Skeletal muscle tissue (tissue), 4 donors: ENCODE measurements around the gene CFDP1. TPM values are rescaled to one million over a fixed set of nuclear protein-coding genes. Genes with fewer than 3 reads are reported as not detected.

Source experiments
- H3K27ac ChIP-seq: one replicate; pipeline ENCODE4 v1.7.0; 2013; ENCODE audit warnings: mild to moderate bottlenecking, low read depth, low read length, inconsistent platforms
- H3K27me3 ChIP-seq, 3 donors: one replicate each; pipeline ENCODE4 v1.7.0; 2013; ENCODE audit warnings: low read length in 3 of 3; ENCODE audit not compliant: control insufficient read depth in 3 of 3, insufficient read depth in 3 of 3
- H3K36me3 ChIP-seq, 3 donors: one replicate each; pipeline ENCODE4 v1.7.0; 2013; ENCODE audit warnings: low read length in 3 of 3; ENCODE audit not compliant: control insufficient read depth in 3 of 3, insufficient read depth in 3 of 3
- H3K4me1 ChIP-seq, 3 donors: one replicate each; pipeline ENCODE4 v1.7.0; 2013; ENCODE audit warnings: low read length in 3 of 3, mild to moderate bottlenecking in 3 of 3; ENCODE audit not compliant: control insufficient read depth in 3 of 3, insufficient read depth in 3 of 3
- H3K4me3 ChIP-seq, 3 donors: one replicate each; pipeline ENCODE4 v1.7.0; 2013; ENCODE audit warnings: low read length in 3 of 3
- H3K9ac ChIP-seq, 3 donors: one replicate each; pipeline ENCODE4 v1.7.0; 2013; ENCODE audit warnings: low read length in 3 of 3, mild to moderate bottlenecking in 3 of 3, moderate library complexity in 2 of 3, low read depth in 1 of 3
- H3K9me3 ChIP-seq, 3 donors: one replicate each; pipeline ENCODE4 v1.7.0; 2013; ENCODE audit warnings: low read length in 3 of 3; ENCODE audit not compliant: control insufficient read depth in 3 of 3
- total RNA-seq: library from RNA; depleted of rRNA; stranded (reverse); fragments of >200 nt; gene quantifications from one replicate; pipeline ENCODE4 v1.2.3, GENCODE V29; 2014
- donor health status: Osteomylitis.

The CFDP1 gene
- total RNA-seq, 1 donor from 2014 or later: 49.6 TPM

DNA sequence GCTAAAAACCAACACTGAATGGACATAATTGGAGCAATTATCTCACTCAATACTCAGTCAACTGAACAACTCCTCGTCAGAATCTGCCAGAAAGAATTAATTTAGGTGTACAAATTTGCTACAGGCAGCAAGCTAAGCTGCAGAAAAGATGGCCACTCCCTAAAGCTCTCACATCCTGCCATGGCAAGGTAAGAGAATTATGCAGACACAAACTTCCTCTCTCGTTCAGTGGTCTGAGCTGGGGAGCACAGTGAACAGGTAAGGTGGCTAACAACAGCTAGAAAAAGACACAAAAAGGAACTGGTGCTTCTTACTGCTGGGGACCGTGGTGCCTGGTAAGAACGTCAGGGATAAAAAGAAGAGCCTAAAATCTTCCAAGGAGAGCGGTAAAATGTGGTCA lies 107.0 kb downstream of the CFDP1 start:
- H3K4me3 ChIP-seq: no peak overlapping the region
- H3K27me3 ChIP-seq: no peaks in the 10 kb centered on the region
- H3K9ac ChIP-seq: no peak overlapping the region
- H3K9me3 ChIP-seq: no peaks in the 10 kb centered on the region
- peaks cover 0 to 4% (median 0%) of the 10 kb centered on the region in 3 donors for H3K36me3 ChIP-seq
- no peak overlapping the region for H3K27ac ChIP-seq
- H3K4me1 ChIP-seq: no peaks in the 10 kb centered on the region

DNA sequence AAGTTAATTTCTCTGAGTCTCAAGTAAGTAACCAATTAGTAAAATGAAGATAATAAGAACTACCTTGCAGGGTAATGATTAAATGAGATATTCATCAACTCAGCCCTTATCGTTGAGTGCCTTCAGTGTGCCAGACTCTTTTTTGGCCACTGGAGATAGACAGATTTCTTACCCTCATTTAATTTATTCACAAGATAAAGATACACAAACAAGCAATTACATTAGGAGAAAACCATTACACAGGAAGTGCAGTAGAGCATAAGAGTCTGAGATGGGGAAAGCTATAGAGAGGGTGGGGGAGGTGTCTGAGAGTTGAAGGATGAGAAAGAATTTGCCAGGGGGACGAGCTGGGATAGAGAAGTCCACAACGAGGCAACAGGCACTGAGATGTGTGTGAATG lies 109.4 kb downstream of the CFDP1 start:
- Histone ChIP-seq H3K4me3 (no peak overlapping the region), H3K36me3 (peaks cover 0 to 6% (median 0%) of the 10 kb centered on the region in 3 donors), H3K4me1 (peaks cover 0 to 7% (median 5%) of the 10 kb centered on the region in 3 donors), H3K27ac (no peak overlapping the region), H3K9ac (no peak overlapping the region), H3K9me3 (no peaks in the 10 kb centered on the region), H3K27me3 (no peaks in the 10 kb centered on the region)

DNA sequence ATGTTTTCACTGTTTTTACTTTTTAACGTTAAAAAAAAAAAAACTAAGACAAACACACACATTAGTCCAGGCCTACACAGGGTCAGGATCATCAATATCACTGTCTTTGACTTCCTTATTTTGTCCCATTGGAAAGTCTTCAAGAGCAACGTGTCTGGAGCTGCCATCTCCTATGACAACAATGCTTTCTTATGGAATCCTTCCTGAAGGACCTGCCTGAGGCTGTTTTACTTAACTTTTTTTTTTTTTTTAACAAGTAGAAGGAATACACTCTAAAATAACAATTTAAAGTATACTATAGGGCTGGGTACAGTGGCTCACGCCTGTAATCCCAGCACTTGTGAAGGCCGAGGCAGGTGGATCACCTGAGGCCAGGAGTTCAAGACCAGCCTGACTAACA lies 110.1 kb downstream of the CFDP1 start:
- Histone ChIP-seq H3K4me1 (peaks cover 0 to 7% (median 5%) of the 10 kb centered on the region in 3 donors), H3K4me3 (no peak overlapping the region), H3K27ac (no peak overlapping the region), H3K9me3 (no peaks in the 10 kb centered on the region), H3K36me3 (peaks cover 0 to 6% (median 0%) of the 10 kb centered on the region in 3 donors), H3K27me3 (no peaks in the 10 kb centered on the region), H3K9ac (no peak overlapping the region)

DNA sequence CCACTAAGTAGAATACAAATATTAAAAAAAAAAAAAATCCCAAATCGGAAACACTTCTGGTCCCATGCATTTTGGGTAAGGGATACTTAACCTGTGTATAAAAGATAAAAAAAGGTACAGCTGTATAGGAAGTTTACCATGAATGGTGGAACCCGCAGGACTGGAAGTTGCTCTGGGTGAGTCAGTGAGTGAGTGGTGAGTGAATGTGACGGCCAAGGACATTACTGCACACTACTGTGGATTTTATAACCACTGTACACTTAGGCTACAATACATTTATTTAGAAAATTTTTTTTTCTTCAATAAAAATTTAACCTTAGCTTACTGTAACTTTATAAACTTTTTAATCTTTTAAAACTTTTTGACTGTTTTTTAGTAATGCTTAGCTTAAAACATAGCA lies 110.6 kb downstream of the CFDP1 start:
- Histone ChIP-seq H3K4me3 (no peak overlapping the region), H3K36me3 (peaks cover 0 to 6% (median 0%) of the 10 kb centered on the region in 3 donors), H3K9me3 (no peaks in the 10 kb centered on the region), H3K27me3 (no peaks in the 10 kb centered on the region), H3K4me1 (peaks cover 0 to 7% (median 5%) of the 10 kb centered on the region in 3 donors), H3K9ac (no peak overlapping the region), H3K27ac (no peak overlapping the region)

DNA sequence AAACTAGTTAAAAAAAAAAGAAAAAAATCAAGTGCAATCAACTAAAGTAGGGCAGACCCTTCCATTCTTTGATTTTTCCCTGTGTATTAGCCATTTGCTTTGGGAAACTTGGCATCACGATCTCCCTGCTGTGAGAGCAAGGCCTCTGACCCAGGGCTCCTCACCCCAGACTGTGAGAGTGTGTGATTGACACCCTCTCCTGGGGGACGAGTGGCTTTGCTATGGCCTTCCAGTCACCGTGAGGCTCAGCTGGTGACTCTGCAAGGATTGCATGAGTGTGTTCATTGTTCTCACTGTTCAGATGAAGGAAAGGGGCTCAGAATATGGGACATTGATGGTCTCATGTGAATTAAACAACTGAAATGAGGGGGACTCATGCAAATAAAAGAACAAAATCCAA lies 112.9 kb downstream of the CFDP1 start:
- no peak overlapping the region for H3K9ac ChIP-seq
- no peak overlapping the region for H3K4me3 ChIP-seq
- H3K27me3 ChIP-seq: no peaks in the 10 kb centered on the region
- peaks cover 0 to 7% (median 5%) of the 10 kb centered on the region in 3 donors for H3K4me1 ChIP-seq
- peaks cover 0 to 4% (median 0%) of the 10 kb centered on the region in 3 donors for H3K36me3 ChIP-seq
- no peaks in the 10 kb centered on the region for H3K9me3 ChIP-seq
- H3K27ac ChIP-seq: peak overlapping the region; percentile 3

DNA sequence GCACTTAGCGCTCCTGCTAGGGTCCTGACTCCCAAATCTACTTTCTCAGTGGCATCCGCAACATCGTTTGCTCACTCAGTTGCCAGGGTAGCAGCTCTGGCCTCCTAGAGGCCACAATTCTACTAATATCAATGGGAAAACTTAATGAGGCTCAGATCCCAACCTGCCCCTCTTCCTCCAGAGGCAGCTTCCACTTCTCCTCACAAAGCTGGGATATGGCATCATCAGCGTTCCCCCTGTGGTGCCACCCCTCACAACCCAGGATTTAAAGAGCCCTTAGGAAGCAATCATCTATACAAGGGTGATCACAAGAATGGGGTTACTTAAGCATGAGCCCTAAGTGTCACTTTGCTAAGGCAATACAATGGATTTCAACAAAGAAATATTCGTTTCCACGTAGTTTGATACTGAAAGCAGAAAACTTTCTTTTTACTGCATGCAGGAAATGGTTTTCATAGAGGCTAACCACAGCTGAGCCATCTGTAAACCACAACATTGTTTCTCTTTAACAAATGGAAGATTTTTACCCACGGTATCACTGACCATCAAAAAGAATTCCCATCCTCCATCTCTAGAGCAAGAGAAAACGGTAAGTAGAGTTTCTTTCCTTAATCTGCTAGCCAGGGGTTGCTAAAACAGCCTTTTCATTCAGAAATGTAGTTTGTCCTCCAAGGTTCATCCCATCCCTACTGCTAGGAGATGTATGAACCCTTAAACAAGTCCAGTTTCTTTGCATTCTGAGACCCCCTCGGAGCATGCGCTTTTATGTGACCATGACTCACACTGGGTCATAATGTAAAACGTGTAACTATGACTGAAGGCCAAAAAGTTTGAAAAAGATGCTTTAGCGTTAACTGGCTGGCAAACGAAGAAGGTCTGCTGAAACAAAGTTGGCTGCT lies 113.5 kb downstream of the CFDP1 start:
- Histone ChIP-seq H3K27me3 (no peaks in the 10 kb centered on the region), H3K36me3 (peaks cover 0 to 2% (median 0%) of the 10 kb centered on the region in 3 donors), H3K9ac (no peak overlapping the region), H3K4me3 (no peak overlapping the region), H3K4me1 (peaks cover 0 to 7% (median 5%) of the 10 kb centered on the region in 3 donors), H3K27ac (peak overlapping the region; percentile 3), H3K9me3 (no peaks in the 10 kb centered on the region)

DNA sequence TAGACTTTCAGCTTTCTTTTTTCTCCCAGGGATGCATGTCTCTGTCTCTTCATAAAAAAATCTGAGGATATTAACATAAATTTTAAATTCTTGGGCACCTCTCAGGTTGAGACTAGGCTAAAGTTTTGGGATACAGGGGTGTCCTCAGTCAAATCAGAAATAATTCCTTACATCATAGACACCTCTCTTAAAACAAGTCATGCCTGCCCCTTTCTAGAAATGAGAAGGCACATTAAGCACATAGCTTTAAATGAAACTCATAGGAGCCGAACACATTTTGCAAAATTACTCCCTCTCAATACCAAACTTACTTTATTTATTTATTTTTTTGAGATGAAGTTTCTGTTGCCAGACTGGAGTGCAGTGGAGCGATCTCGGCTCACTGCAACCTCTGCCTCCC lies 114.6 kb downstream of the CFDP1 start:
- Histone ChIP-seq H3K27me3 (no peaks in the 10 kb centered on the region), H3K9ac (no peak overlapping the region), H3K4me3 (no peak overlapping the region), H3K4me1 (peaks cover 0 to 7% (median 5%) of the 10 kb centered on the region in 3 donors), H3K27ac (no peak overlapping the region), H3K9me3 (no peaks in the 10 kb centered on the region), H3K36me3 (peaks cover 0 to 2% (median 0%) of the 10 kb centered on the region in 3 donors)

DNA sequence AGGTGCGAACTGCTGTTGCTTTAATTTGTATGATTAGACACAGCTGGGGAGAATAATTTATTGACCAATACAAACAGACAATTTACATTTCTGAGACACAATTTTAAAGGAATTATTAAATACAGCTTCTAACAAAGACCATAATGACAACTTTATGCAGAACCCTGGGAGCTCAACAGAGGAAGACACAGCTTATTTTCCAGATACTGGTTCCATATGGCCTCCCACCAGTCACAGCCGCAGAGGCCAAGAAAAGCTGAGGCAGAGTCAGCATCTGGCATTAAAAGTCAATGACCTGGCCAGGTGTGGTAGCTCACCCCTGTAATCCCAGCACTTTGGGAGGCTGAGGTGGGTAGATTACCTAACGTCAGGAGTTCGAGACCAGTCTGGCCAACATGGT lies 115.8 kb downstream of the CFDP1 start:
- Histone ChIP-seq H3K4me3 (no peak overlapping the region), H3K27ac (no peak overlapping the region), H3K36me3 (peaks cover 0 to 6% (median 2%) of the 10 kb centered on the region in 3 donors), H3K9me3 (no peaks in the 10 kb centered on the region), H3K27me3 (no peaks in the 10 kb centered on the region), H3K4me1 (peaks cover 0 to 7% (median 5%) of the 10 kb centered on the region in 3 donors), H3K9ac (no peak overlapping the region)

DNA sequence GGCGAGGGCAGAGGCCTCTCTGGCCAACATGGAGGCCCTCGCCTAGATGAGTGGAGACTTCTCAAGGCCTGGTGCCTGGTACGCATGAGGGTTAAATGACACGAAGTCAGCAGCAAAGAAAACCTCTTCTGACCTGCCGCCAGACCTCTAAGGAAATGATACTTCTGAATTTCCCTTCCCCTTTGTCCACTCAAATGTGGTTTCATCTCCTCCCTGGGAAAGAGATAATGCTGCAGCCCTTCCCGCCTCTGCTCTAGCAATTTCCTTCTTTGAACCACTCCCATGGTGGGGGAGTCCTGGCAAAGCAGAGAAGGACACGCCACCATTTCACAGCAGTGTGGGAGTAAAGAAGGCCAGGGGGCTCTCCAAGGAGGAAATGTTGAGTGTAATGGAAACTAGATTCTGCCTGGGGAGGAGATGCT lies 116.2 kb downstream of the CFDP1 start:
- H3K9me3 ChIP-seq: no peaks in the 10 kb centered on the region
- H3K4me1 ChIP-seq: peaks cover 0 to 7% (median 5%) of the 10 kb centered on the region in 3 donors
- peaks cover 0 to 6% (median 2%) of the 10 kb centered on the region in 3 donors for H3K36me3 ChIP-seq
- H3K27ac ChIP-seq: no peak overlapping the region
- H3K27me3 ChIP-seq: no peaks in the 10 kb centered on the region
- H3K9ac ChIP-seq: no peak overlapping the region
- H3K4me3 ChIP-seq: no peak overlapping the region
